IMR-90 (cell line): ENCODE results near the gene RFX1. TPM values are rescaled to one million over a fixed set of nuclear protein-coding genes. Genes with fewer than 3 reads are reported as not detected.

Experiments
- ATAC-seq: fragments of 200-7000 bp; cut with Tn5 transposase; 2 replicates; pipeline ENCODE4 v1.9.1; 2020; ENCODE audit warnings: low read depth, mild to moderate bottlenecking, moderate library complexity
- BruUV-seq: library from RNA; stranded (reverse); fragments of 400-500 nt; replicated peaks from 2 replicates; lab custom pipeline; 2021; lab: Mats Ljungman, UMichigan
- CTCF ChIA-PET: fragments of 300-600 bp; formaldehyde crosslinking; extraction: SDS; loops from one replicate; lab custom pipeline; 2021; ENCODE audit warnings: antibody characterized with exemption; lab: Yijun Ruan, JAX
- POLR2A ChIA-PET: fragments of 300-600 bp; sonication (Branson Sonifier 250); formaldehyde crosslinking; loops from one replicate; lab custom pipeline; 2022; ENCODE audit warnings: antibody characterized with exemption; ENCODE audit not compliant: unreplicated experiment; lab: Charles Lee
- DNase-seq: peaks from one replicate; pipeline ENCODE4 v3.0.0; 2013
- H2AFZ ChIP-seq: replicated peaks from 2 replicates; pipeline ENCODE3; 2013; ENCODE audit warnings: low read length, mild to moderate bottlenecking; ENCODE audit not compliant: poor library complexity
- H2AK5ac ChIP-seq: 2 replicates; pipeline ENCODE4 v1.6.1; 2013; ENCODE audit warnings: low read depth, low read length, inconsistent platforms
- H2AK9ac ChIP-seq: replicated peaks from 2 replicates; pipeline ENCODE3; 2013; ENCODE audit warnings: mild to moderate bottlenecking, low read depth, low read length, moderate library complexity; ENCODE audit not compliant: poor library complexity
- H2BK120ac ChIP-seq: 2 replicates; pipeline ENCODE4 v1.6.1; 2013; ENCODE audit warnings: low read depth, low read length, inconsistent platforms
- H2BK15ac ChIP-seq: 3 replicates; pipeline ENCODE4 v1.6.1; 2013; ENCODE audit warnings: low read depth, low read length, inconsistent platforms
- H2BK20ac ChIP-seq: 2 replicates; pipeline ENCODE4 v1.6.1; 2013; ENCODE audit warnings: low read depth, mild to moderate bottlenecking, inconsistent platforms, low read length, moderate library complexity
- H2BK5ac ChIP-seq: 2 replicates; pipeline ENCODE4 v1.6.1; 2013; ENCODE audit warnings: mild to moderate bottlenecking, low read depth, low read length, inconsistent platforms; ENCODE audit not compliant: poor library complexity, severe bottlenecking
- H3K14ac ChIP-seq: replicated peaks from 2 replicates; pipeline ENCODE4 v1.6.1; 2013; ENCODE audit warnings: low read depth, low read length, inconsistent platforms
- H3K18ac ChIP-seq: 2 replicates; pipeline ENCODE4 v1.6.1; 2013; ENCODE audit warnings: low read depth, low read length, control low read depth
- H3K23ac ChIP-seq: 2 replicates; pipeline ENCODE4 v1.6.1; 2013; ENCODE audit warnings: low read depth, low read length, inconsistent platforms
- H3K27ac ChIP-seq: 2 replicates; pipeline ENCODE4 v1.5.1; 2013; ENCODE audit warnings: mild to moderate bottlenecking, control low read depth, low read length; ENCODE audit not compliant: insufficient read depth
- H3K27me3 ChIP-seq: 2 replicates; pipeline ENCODE4 v1.6.1; 2013; ENCODE audit warnings: low read length; ENCODE audit not compliant: control insufficient read depth, insufficient read depth
- H3K36me3 ChIP-seq: 2 replicates; pipeline ENCODE4 v1.6.1; 2013; ENCODE audit warnings: low read length, mixed read lengths; ENCODE audit not compliant: control insufficient read depth, insufficient read depth
- H3K4ac ChIP-seq: 2 replicates; pipeline ENCODE4 v1.6.1; 2013; ENCODE audit warnings: low read depth, low read length, inconsistent platforms
- H3K4me1 ChIP-seq: 2 replicates; pipeline ENCODE4 v1.6.1; 2013; ENCODE audit warnings: low read length, mixed read lengths; ENCODE audit not compliant: control insufficient read depth, insufficient read depth
- H3K4me2 ChIP-seq: 2 replicates; pipeline ENCODE4 v1.6.1; 2013; ENCODE audit warnings: low read depth, mild to moderate bottlenecking, control low read depth, low read length, moderate library complexity
- H3K4me3 ChIP-seq: 2 replicates; pipeline ENCODE4 v1.5.1; 2013; ENCODE audit warnings: low read depth, mild to moderate bottlenecking, control low read depth, low read length, moderate library complexity; ENCODE audit not compliant: insufficient read depth
- H3K56ac ChIP-seq: 2 replicates; pipeline ENCODE4 v1.6.1; 2013; ENCODE audit warnings: low read length, inconsistent platforms; ENCODE audit not compliant: insufficient read depth; ENCODE audit errors: extremely low read depth
- H3K79me1 ChIP-seq, 2 experiments: 2 replicates each; pipeline ENCODE4 v1.6.1; 2013; ENCODE audit warnings: low read length in 2 of 2, inconsistent platforms in 1 of 2, low read depth in 1 of 2
- H3K9ac ChIP-seq: 2 replicates; pipeline ENCODE4 v1.6.1; 2013; ENCODE audit warnings: low read depth, low read length, control low read depth
- H3K9me1 ChIP-seq: 2 replicates; pipeline ENCODE4 v1.6.1; 2013; ENCODE audit warnings: low read length, inconsistent platforms; ENCODE audit not compliant: insufficient read depth
- H3K9me3 ChIP-seq: 2 replicates; pipeline ENCODE4 v1.6.1; 2013; ENCODE audit warnings: low read length; ENCODE audit not compliant: control insufficient read depth, insufficient read depth
- H4K20me1 ChIP-seq: 2 replicates; pipeline ENCODE4 v1.6.1; 2013; ENCODE audit warnings: low read length, inconsistent platforms; ENCODE audit not compliant: insufficient read depth
- H4K5ac ChIP-seq: 2 replicates; pipeline ENCODE4 v1.6.1; 2013; ENCODE audit warnings: mild to moderate bottlenecking, low read depth, low read length, control low read depth
- H4K8ac ChIP-seq, 2 experiments: 2 replicates each; pipeline ENCODE4 v1.6.1; 2013; ENCODE audit warnings: low read depth in 2 of 2, low read length in 2 of 2, control low read depth in 1 of 2, inconsistent platforms in 1 of 2
- H4K91ac ChIP-seq: 2 replicates; pipeline ENCODE4 v1.6.1; 2013; ENCODE audit warnings: low read depth, low read length, inconsistent platforms; ENCODE audit not compliant: insufficient read depth
- CEBPB ChIP-seq: IDR thresholded peaks from 2 replicates; pipeline ENCODE4 v1.6.1; 2012; ENCODE audit warnings: low read depth, low read length, improper control_type of control experiment
- CHD1 ChIP-seq: IDR thresholded peaks from 2 replicates; pipeline ENCODE4 v1.6.1; 2012; ENCODE audit warnings: low read depth, low read length, improper control_type of control experiment
- MAFK ChIP-seq: IDR thresholded peaks from 2 replicates; pipeline ENCODE4 v1.6.1; 2012; ENCODE audit warnings: low read depth, low read length, improper control_type of control experiment
- RCOR1 ChIP-seq: IDR thresholded peaks from 2 replicates; pipeline ENCODE4 v1.6.1; 2012; ENCODE audit warnings: mild to moderate bottlenecking, low read length, improper control_type of control experiment; ENCODE audit not compliant: insufficient replicate concordance
- WGBS, 2 experiments: methylation state at CpG; one replicate each; pipeline versions ENCODE4 v1.1.5 to v1.1.7; 2013; ENCODE audit warnings: missing lambda C conversion rate in 2 of 2; ENCODE audit not compliant: insufficient read length in 1 of 2; ENCODE audit errors: extremely low coverage in 2 of 2; 5-methylcytosine and 5-hydroxymethylcytosine counted together
- dilution Hi-C: fragments of 300-500 bp; cut with HindIII; formaldehyde crosslinking; loops from one replicate; pipeline ENCODE4 v1.14.3; 2018; ENCODE audit warnings: low sequenced_read_pairs; ENCODE audit not compliant: unreplicated experiment
- in situ Hi-C: fragments of 300-500 bp; cut with MboI; formaldehyde crosslinking; loops from 3 replicates; pipeline ENCODE4 v1.14.3; 2019; ENCODE audit warnings: low sequenced_read_pairs, inconsistent platforms, mixed read lengths
- intact Hi-C: fragments of 100-400 bp; cut with micrococcal nuclease; formaldehyde crosslinking; loops from 2 replicates; pipeline ENCODE4 v1.10.0; 2022
- polyA plus RNA-seq, 3 experiments: library from polyadenylated mRNA; depleted of rRNA; stranded (reverse); fragments of >200 nt; gene quantifications; 2 replicates each; pipeline ENCODE4 v1.2.3, GENCODE V29; 2012; ENCODE audit warnings: low replicate concordance in 1 of 3
- total RNA-seq: library from RNA; depleted of rRNA; stranded (reverse); fragments of >200 nt; gene quantifications from 2 replicates; pipeline ENCODE4 v1.2.3, GENCODE V29; 2012

Gene RFX1
- total and polyA plus RNA-seq, 2 of the 4 experiments (the other 2 are of a cell fraction) = 0.36 to 3.1 TPM

GRCh38 chr19:14028901-14029300, 22.8 kb upstream of the RFX1 start:
- dilution Hi-C loops (no loop called here), intact Hi-C loops (no loop called here), in situ Hi-C loops (no loop called here)
- H3K4me2 ChIP-seq = no peak overlapping the region
- H3K18ac ChIP-seq = no peak overlapping the region
- no peak overlapping the region for H3K9ac ChIP-seq
- DNase-seq (no peak), ATAC-seq (no peak)
- H3K9me3 ChIP-seq = no peaks in the 10 kb centered on the region; the same call in 1 of the 2 replicates
- H3K79me1 ChIP-seq = no peaks in the 10 kb centered on the region
- no peak overlapping the region for H2AK9ac ChIP-seq
- no peaks in the 10 kb centered on the region for H3K9me1 ChIP-seq
- ChIA-PET POLR2A (no interaction called here), CTCF (no interaction called here)
- no peak overlapping the region for H2AK5ac ChIP-seq
- H3K23ac ChIP-seq = no peak overlapping the region
- H3K27ac ChIP-seq = no peak overlapping the region
- H3K36me3 ChIP-seq = no peaks in the 10 kb centered on the region
- H3K56ac ChIP-seq = no peak overlapping the region
- H2BK5ac ChIP-seq = no peak overlapping the region
- no peak overlapping the region for H4K91ac ChIP-seq
- no peak overlapping the region for H3K14ac ChIP-seq
- no peak overlapping the region for H4K8ac ChIP-seq
- no peak overlapping the region for H2BK120ac ChIP-seq
- H3K4ac ChIP-seq = no peak overlapping the region
- WGBS, 2 experiments = 81% methylated on average over 2 of the region's 4 CpGs; no CpG with 5 or more reads in 1 of the 2 experiments
- H2BK15ac ChIP-seq = no peak overlapping the region
- no peak overlapping the region for H4K5ac ChIP-seq
- peaks cover 30% of the 10 kb centered on the region for H3K27me3 ChIP-seq
- no TSS peak for BruUV-seq
- TF ChIP-seq MAFK (no peak), CEBPB (no peak), RCOR1 (no peak), CHD1 (no peak)
- no peak overlapping the region for H2AFZ ChIP-seq
- H2BK20ac ChIP-seq = no peak overlapping the region
- H3K4me1 ChIP-seq = no peaks in the 10 kb centered on the region
- no peaks in the 10 kb centered on the region for H4K20me1 ChIP-seq
- H3K4me3 ChIP-seq = no peak overlapping the region
